PC-3 (cell line): ENCODE measurements around the gene ADAMTSL1.

Source experiments
- EZH2 ChIP-seq: fragments of 300-600 bp; sonication (generic); IDR thresholded peaks from one replicate; pipeline ENCODE4 v1.6.1; 2017; ENCODE audit warnings: antibody characterized with exemption, mild to moderate bottlenecking, low read length; ENCODE audit not compliant: unreplicated experiment
- EZH2phosphoT487 ChIP-seq: fragments of 300-600 bp; sonication (generic); IDR thresholded peaks from 2 replicates; pipeline ENCODE4 v1.6.1; 2018; ENCODE audit warnings: mild to moderate bottlenecking, antibody characterized with exemption, low read length, borderline replicate concordance
- TF ChIP-seq, protein P1 (sequence below): fragments of 300-600 bp; sonication (generic); conservative IDR thresholded peaks from 2 replicates; pipeline ENCODE4 v1.5.1; 2017; ENCODE audit warnings: antibody characterized with exemption, low read depth, mild to moderate bottlenecking, low read length

GRCh38 chr9:18500451-18500850 lies 26.5 kb downstream of the ADAMTSL1 start:
- TF ChIP-seq, protein P1, sequence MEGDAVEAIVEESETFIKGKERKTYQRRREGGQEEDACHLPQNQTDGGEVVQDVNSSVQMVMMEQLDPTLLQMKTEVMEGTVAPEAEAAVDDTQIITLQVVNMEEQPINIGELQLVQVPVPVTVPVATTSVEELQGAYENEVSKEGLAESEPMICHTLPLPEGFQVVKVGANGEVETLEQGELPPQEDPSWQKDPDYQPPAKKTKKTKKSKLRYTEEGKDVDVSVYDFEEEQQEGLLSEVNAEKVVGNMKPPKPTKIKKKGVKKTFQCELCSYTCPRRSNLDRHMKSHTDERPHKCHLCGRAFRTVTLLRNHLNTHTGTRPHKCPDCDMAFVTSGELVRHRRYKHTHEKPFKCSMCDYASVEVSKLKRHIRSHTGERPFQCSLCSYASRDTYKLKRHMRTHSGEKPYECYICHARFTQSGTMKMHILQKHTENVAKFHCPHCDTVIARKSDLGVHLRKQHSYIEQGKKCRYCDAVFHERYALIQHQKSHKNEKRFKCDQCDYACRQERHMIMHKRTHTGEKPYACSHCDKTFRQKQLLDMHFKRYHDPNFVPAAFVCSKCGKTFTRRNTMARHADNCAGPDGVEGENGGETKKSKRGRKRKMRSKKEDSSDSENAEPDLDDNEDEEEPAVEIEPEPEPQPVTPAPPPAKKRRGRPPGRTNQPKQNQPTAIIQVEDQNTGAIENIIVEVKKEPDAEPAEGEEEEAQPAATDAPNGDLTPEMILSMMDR = no peak
- TF ChIP-seq EZH2 (no peak), EZH2phosphoT487 (no peak)
